H1 (cell line): ENCODE measurements around the gene HK1. TPM values are rescaled to one million over a fixed set of nuclear protein-coding genes. Genes with fewer than 3 reads are reported as not detected.
A peak's percentile ranks its signal among the peaks of the same experiment; 100 is the strongest.

Source experiments
- BACH1 ChIP-seq: IDR thresholded peaks from 2 replicates; pipeline ENCODE4 v1.6.1; 2012; ENCODE audit warnings: low read length, improper control_type of control experiment
- CHD1 ChIP-seq: IDR thresholded peaks from 2 replicates; pipeline ENCODE4 v1.6.1; 2012; ENCODE audit warnings: low read depth, low read length, improper control_type of control experiment
- FOSL1 ChIP-seq: IDR thresholded peaks from 2 replicates; pipeline ENCODE4 v1.6.1; 2011; ENCODE audit warnings: mild to moderate bottlenecking, low read depth, low read length, moderate library complexity; ENCODE audit not compliant: insufficient read depth
- KDM1A ChIP-seq: fragments of 200-600, 300-600 bp; sonication (generic); IDR thresholded peaks from 2 replicates; pipeline ENCODE4 v1.7.1; 2016; ENCODE audit warnings: mild to moderate bottlenecking, low read length, borderline replicate concordance
- RAD21 ChIP-seq, 2 experiments: IDR thresholded peaks in 1 of 2; conservative IDR thresholded peaks in 1 of 2; 2 replicates each; pipeline ENCODE4 v1.6.1; 2011; ENCODE audit warnings: low read depth in 2 of 2, low read length in 2 of 2, improper control_type of control experiment in 1 of 2, inconsistent platforms in 1 of 2, mild to moderate bottlenecking in 1 of 2, moderate library complexity in 1 of 2
- SIRT6 ChIP-seq: IDR thresholded peaks from one replicate; pipeline ENCODE4 v1.7.1; 2012; ENCODE audit warnings: low read length, inconsistent platforms
- SP2 ChIP-seq: IDR thresholded peaks from 2 replicates; pipeline ENCODE4 v1.6.1; 2012; ENCODE audit warnings: mild to moderate bottlenecking, low read length, inconsistent platforms
- TAF7 ChIP-seq: optimal IDR thresholded peaks from 2 replicates; pipeline ENCODE3; 2011; ENCODE audit warnings: low read depth, mild to moderate bottlenecking, inconsistent platforms, low read length, moderate library complexity, borderline replicate concordance
- TEAD4 ChIP-seq: IDR thresholded peaks from 2 replicates; pipeline ENCODE4 v1.6.1; 2012; ENCODE audit warnings: low read depth, low read length, inconsistent platforms, mixed read lengths
- polyA plus RNA-seq, 7 experiments: library from polyadenylated mRNA; depleted of rRNA in 3 of 7; stranded (reverse) in 5 of 7; unstranded in 2 of 7; fragments of >200 nt in 5 of 7; fragments of 200-250 nt in 2 of 7; gene quantifications; 1 replicate in 5 of 7; 2 replicates in 1 of 7; 4 replicates in 1 of 7; pipeline versions ENCODE4 v1.2.1 to v1.2.3, GENCODE V29; 2011 to 2013; ENCODE audit warnings: missing spikeins in 2 of 7, mixed read lengths in 2 of 7
- total RNA-seq: library from RNA; stranded (reverse); fragmentation: NEBNext Ultra II Directional; extraction: Animal tissue kit (Norgen Biotek cat#: 25700); gene quantifications from 2 replicates; pipeline ENCODE4 v1.2.1, GENCODE V29; 2021
- TF ChIP-seq, protein P1 (sequence below): fragments of 300-600 bp; sonication (generic); IDR thresholded peaks from 2 replicates; pipeline ENCODE4 v1.7.1; 2012; ENCODE audit warnings: low read length, moderate library complexity, mild to moderate bottlenecking, inconsistent platforms; ENCODE audit not compliant: insufficient replicate concordance

Gene HK1
- total and polyA plus RNA-seq, 2 of the 8 experiments (the other 6 are each of a cell fraction or from before 2014, with no cell fraction given), result 55.8 to 247 TPM

DNA sequence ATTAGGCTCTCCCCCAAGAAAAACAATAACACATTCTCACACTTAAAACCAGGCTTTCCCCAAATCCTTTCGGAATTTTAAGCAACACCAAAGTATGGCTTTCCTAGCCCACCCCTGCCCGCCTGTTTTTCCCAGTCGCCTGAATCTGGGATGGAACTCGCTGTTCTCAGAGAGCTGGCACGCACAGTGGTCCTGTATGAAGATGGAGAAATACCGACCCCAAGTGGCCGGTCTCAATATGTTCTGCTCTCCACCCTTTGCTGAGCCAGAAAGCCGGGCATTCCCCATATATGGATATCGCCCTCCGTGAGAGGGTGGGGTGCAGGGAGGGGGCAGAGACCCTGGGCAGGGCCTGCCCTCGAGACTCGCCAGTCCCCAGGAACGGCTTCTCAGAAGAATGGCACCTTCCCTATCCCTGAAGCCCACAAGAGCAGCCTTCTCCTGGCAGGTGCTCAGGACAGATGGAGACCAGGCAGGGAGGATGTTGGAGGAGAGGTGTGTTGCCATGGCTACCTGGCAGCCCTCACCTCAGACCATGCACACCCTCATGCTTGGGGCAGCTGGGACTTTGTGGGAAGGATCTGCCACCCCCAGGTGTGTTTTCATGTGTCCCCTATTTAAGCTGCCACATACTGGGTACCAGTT lies 135.0 kb downstream of the HK1 start (continued):
- no peak for TF ChIP-seq TAF7
- TF ChIP-seq BACH1, result no peak
- peak; percentile 89 to 91 for TF ChIP-seq RAD21 (IDR thresholded peaks at IDR 0.05 in 1 of 2, conservative IDR thresholded peaks at IDR 0.05 in 1 of 2; ENCODE audit: low read depth in 2 of 2, low read length in 2 of 2)
- no peak for TF ChIP-seq CHD1
- 0 out of 2 replicates have a peak, but pooled peaks have one; percentile 8 for TF ChIP-seq TEAD4
- TF ChIP-seq FOSL1, result no peak
- TF ChIP-seq SP2, result no peak
- no peak for TF ChIP-seq SIRT6
- no peak for TF ChIP-seq KDM1A
- TF ChIP-seq, protein P1, sequence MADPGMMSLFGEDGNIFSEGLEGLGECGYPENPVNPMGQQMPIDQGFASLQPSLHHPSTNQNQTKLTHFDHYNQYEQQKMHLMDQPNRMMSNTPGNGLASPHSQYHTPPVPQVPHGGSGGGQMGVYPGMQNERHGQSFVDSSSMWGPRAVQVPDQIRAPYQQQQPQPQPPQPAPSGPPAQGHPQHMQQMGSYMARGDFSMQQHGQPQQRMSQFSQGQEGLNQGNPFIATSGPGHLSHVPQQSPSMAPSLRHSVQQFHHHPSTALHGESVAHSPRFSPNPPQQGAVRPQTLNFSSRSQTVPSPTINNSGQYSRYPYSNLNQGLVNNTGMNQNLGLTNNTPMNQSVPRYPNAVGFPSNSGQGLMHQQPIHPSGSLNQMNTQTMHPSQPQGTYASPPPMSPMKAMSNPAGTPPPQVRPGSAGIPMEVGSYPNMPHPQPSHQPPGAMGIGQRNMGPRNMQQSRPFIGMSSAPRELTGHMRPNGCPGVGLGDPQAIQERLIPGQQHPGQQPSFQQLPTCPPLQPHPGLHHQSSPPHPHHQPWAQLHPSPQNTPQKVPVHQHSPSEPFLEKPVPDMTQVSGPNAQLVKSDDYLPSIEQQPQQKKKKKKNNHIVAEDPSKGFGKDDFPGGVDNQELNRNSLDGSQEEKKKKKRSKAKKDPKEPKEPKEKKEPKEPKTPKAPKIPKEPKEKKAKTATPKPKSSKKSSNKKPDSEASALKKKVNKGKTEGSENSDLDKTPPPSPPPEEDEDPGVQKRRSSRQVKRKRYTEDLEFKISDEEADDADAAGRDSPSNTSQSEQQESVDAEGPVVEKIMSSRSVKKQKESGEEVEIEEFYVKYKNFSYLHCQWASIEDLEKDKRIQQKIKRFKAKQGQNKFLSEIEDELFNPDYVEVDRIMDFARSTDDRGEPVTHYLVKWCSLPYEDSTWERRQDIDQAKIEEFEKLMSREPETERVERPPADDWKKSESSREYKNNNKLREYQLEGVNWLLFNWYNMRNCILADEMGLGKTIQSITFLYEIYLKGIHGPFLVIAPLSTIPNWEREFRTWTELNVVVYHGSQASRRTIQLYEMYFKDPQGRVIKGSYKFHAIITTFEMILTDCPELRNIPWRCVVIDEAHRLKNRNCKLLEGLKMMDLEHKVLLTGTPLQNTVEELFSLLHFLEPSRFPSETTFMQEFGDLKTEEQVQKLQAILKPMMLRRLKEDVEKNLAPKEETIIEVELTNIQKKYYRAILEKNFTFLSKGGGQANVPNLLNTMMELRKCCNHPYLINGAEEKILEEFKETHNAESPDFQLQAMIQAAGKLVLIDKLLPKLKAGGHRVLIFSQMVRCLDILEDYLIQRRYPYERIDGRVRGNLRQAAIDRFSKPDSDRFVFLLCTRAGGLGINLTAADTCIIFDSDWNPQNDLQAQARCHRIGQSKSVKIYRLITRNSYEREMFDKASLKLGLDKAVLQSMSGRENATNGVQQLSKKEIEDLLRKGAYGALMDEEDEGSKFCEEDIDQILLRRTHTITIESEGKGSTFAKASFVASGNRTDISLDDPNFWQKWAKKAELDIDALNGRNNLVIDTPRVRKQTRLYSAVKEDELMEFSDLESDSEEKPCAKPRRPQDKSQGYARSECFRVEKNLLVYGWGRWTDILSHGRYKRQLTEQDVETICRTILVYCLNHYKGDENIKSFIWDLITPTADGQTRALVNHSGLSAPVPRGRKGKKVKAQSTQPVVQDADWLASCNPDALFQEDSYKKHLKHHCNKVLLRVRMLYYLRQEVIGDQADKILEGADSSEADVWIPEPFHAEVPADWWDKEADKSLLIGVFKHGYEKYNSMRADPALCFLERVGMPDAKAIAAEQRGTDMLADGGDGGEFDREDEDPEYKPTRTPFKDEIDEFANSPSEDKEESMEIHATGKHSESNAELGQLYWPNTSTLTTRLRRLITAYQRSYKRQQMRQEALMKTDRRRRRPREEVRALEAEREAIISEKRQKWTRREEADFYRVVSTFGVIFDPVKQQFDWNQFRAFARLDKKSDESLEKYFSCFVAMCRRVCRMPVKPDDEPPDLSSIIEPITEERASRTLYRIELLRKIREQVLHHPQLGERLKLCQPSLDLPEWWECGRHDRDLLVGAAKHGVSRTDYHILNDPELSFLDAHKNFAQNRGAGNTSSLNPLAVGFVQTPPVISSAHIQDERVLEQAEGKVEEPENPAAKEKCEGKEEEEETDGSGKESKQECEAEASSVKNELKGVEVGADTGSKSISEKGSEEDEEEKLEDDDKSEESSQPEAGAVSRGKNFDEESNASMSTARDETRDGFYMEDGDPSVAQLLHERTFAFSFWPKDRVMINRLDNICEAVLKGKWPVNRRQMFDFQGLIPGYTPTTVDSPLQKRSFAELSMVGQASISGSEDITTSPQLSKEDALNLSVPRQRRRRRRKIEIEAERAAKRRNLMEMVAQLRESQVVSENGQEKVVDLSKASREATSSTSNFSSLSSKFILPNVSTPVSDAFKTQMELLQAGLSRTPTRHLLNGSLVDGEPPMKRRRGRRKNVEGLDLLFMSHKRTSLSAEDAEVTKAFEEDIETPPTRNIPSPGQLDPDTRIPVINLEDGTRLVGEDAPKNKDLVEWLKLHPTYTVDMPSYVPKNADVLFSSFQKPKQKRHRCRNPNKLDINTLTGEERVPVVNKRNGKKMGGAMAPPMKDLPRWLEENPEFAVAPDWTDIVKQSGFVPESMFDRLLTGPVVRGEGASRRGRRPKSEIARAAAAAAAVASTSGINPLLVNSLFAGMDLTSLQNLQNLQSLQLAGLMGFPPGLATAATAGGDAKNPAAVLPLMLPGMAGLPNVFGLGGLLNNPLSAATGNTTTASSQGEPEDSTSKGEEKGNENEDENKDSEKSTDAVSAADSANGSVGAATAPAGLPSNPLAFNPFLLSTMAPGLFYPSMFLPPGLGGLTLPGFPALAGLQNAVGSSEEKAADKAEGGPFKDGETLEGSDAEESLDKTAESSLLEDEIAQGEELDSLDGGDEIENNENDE, result no peak
